SK-N-SH (cell line): Measurements from ENCODE around the gene LRRC38. TPM values are rescaled to one million over a fixed set of nuclear protein-coding genes. Genes with fewer than 3 reads are reported as not detected.

Experiments used
- CTCF ChIA-PET: fragments of 300-600, 350-600 bp; formaldehyde crosslinking; extraction: SDS; loops from one replicate; lab custom pipeline; 2021; lab: Yijun Ruan, JAX
- POLR2A ChIA-PET: fragments of 350-600 bp; sonication (Branson Sonifier 250); formaldehyde crosslinking; extraction: SDS; loops from one replicate; lab custom pipeline; 2020; ENCODE audit warnings: antibody characterized with exemption, inconsistent platforms; lab: Yijun Ruan, JAX
- DNase-seq: peaks from one replicate; pipeline ENCODE4 v3.0.0; 2012
- H2AFZ ChIP-seq: fragments of 200-600 bp; sonication (generic); 2 replicates; pipeline ENCODE4 v1.8.1; 2016; ENCODE audit warnings: antibody characterized with exemption, mild to moderate bottlenecking, low read depth
- H3F3A ChIP-seq: fragments of 200-600 bp; sonication (generic); replicated peaks from 2 replicates; pipeline ENCODE3; 2016; ENCODE audit warnings: antibody characterized with exemption, mild to moderate bottlenecking; ENCODE audit not compliant: insufficient read depth
- H3K27ac ChIP-seq, 2 experiments: fragments of 200-500 bp in 1 of 2; fragments of 200-600 bp in 1 of 2; sonication (Bioruptor generic) in 1 of 2; sonication (generic), shearing (Covaris generic) in 1 of 2; 2 replicates each; pipeline versions ENCODE4 v1.5.1 to v1.6.1; 2014 to 2016; ENCODE audit warnings: low read depth in 2 of 2, inconsistent platforms in 1 of 2, low read length in 1 of 2, mild to moderate bottlenecking in 1 of 2, mixed read lengths in 1 of 2
- H3K27me3 ChIP-seq: fragments of 200-600 bp; sonication (generic), shearing (Covaris generic); 2 replicates; pipeline ENCODE4 v1.6.1; 2016; ENCODE audit warnings: mixed run types; ENCODE audit not compliant: insufficient read depth
- H3K36me3 ChIP-seq, 2 experiments: fragments of 200-500 bp in 1 of 2; fragments of 200-600 bp in 1 of 2; sonication (Bioruptor generic) in 1 of 2; sonication (generic) in 1 of 2; replicated peaks in 1 of 2; 2 replicates each; pipeline versions ENCODE3 to v1.5.1; 2014 to 2016; ENCODE audit warnings: low read length in 1 of 2, mild to moderate bottlenecking in 1 of 2; ENCODE audit not compliant: insufficient read depth in 2 of 2, control insufficient read depth in 1 of 2
- H3K4me1 ChIP-seq, 2 experiments: fragments of 200-500 bp in 1 of 2; fragments of 200-600 bp in 1 of 2; sonication (Bioruptor generic) in 1 of 2; sonication (generic), shearing (Covaris generic) in 1 of 2; 2 replicates each; pipeline versions ENCODE4 v1.5.1 to v1.6.1; 2014 to 2016; ENCODE audit warnings: low read depth in 1 of 2, low read length in 1 of 2, mixed run types in 1 of 2; ENCODE audit not compliant: insufficient read depth in 2 of 2, control insufficient read depth in 1 of 2
- H3K4me2 ChIP-seq: fragments of 200-600 bp; sonication (generic), shearing (Covaris generic); 2 replicates; pipeline ENCODE4 v1.6.1; 2017; ENCODE audit warnings: mixed run types
- H3K4me3 ChIP-seq, 2 experiments: fragments of 200-500 bp in 1 of 2; fragments of 200-600 bp in 1 of 2; sonication (Bioruptor generic) in 1 of 2; sonication (generic), shearing (Covaris generic) in 1 of 2; 2 replicates each; pipeline versions ENCODE4 v1.5.1 to v1.8.1; 2014 to 2016; ENCODE audit warnings: low read depth in 2 of 2, inconsistent platforms in 1 of 2, low read length in 1 of 2, mild to moderate bottlenecking in 1 of 2, mixed read lengths in 1 of 2, moderate library complexity in 1 of 2
- H3K79me2 ChIP-seq: fragments of 200-600 bp; sonication (generic); 2 replicates; pipeline ENCODE4 v1.8.1; 2017; ENCODE audit warnings: mild to moderate bottlenecking; ENCODE audit not compliant: insufficient read depth
- H3K9ac ChIP-seq: fragments of 200-600 bp; sonication (generic); 2 replicates; pipeline ENCODE4 v1.6.1; 2017; ENCODE audit warnings: mixed run types
- H3K9me2 ChIP-seq: fragments of 200-600 bp; sonication (generic); 2 replicates; pipeline ENCODE4 v1.6.1; 2017; ENCODE audit warnings: mixed run types
- H3K9me3 ChIP-seq: fragments of 200-600 bp; sonication (generic); 2 replicates; pipeline ENCODE4 v1.6.1; 2017; ENCODE audit warnings: mixed run types, mild to moderate bottlenecking, moderate library complexity
- H4K20me1 ChIP-seq: fragments of 200-600 bp; sonication (generic); 2 replicates; pipeline ENCODE4 v1.6.1; 2017; ENCODE audit warnings: mild to moderate bottlenecking, mixed run types; ENCODE audit not compliant: insufficient read depth
- CHD2 ChIP-seq: fragments of 150-350 bp; IDR thresholded peaks from 2 replicates; pipeline ENCODE4 v1.6.1; 2018; ENCODE audit warnings: low read length; ENCODE audit not compliant: partially characterized antibody
- ELF1 ChIP-seq: IDR thresholded peaks from 2 replicates; pipeline ENCODE4 v1.4.0; 2012
- EZH2phosphoT487 ChIP-seq: fragments of 200-600 bp; sonication (generic); IDR thresholded peaks from 2 replicates; pipeline ENCODE4 v1.6.1; 2017; ENCODE audit warnings: low read depth, mixed run types, mild to moderate bottlenecking, antibody characterized with exemption, moderate library complexity, borderline replicate concordance
- GABPA ChIP-seq: IDR thresholded peaks from 2 replicates; pipeline ENCODE4 v1.4.0; 2012; ENCODE audit warnings: low read depth, mild to moderate bottlenecking
- JUND ChIP-seq: IDR thresholded peaks from 2 replicates; pipeline ENCODE4 v1.4.0; 2012
- MEF2A ChIP-seq: IDR thresholded peaks from 2 replicates; pipeline ENCODE4 v1.4.0; 2012; ENCODE audit warnings: low read depth, borderline replicate concordance
- MXI1 ChIP-seq: IDR thresholded peaks from 2 replicates; pipeline ENCODE4 v1.6.1; 2012; ENCODE audit warnings: mild to moderate bottlenecking, low read depth, low read length, improper control_type of control experiment
- PBX3 ChIP-seq: IDR thresholded peaks from 2 replicates; pipeline ENCODE4; 2012
- RAD21 ChIP-seq: IDR thresholded peaks from 2 replicates; pipeline ENCODE4 v1.6.1; 2012; ENCODE audit warnings: mild to moderate bottlenecking, low read length
- RXRA ChIP-seq: IDR thresholded peaks from 2 replicates; pipeline ENCODE4 v1.4.0; 2012; ENCODE audit warnings: low read depth, mild to moderate bottlenecking, borderline replicate concordance
- SIN3A ChIP-seq: IDR thresholded peaks from 2 replicates; pipeline ENCODE4 v1.6.1; 2012; ENCODE audit warnings: low read depth, mild to moderate bottlenecking, low read length, moderate library complexity, borderline replicate concordance
- SMC3 ChIP-seq: IDR thresholded peaks from 2 replicates; pipeline ENCODE4 v1.6.1; 2012; ENCODE audit warnings: low read depth, low read length, improper control_type of control experiment
- WGBS: methylation state at CpG from one replicate; pipeline ENCODE4 v1.1.6; 2017; ENCODE audit warnings: low lambda C conversion rate; 5-methylcytosine and 5-hydroxymethylcytosine counted together
- polyA plus RNA-seq, 3 experiments: library from polyadenylated mRNA; depleted of rRNA; stranded (reverse); fragments of >200 nt; gene quantifications; 2 replicates each; pipeline ENCODE4 v1.2.3, GENCODE V29; 2012
- TF ChIP-seq, protein P1 (sequence below): IDR thresholded peaks from 2 replicates; pipeline ENCODE4 v1.6.1; 2012; ENCODE audit warnings: mild to moderate bottlenecking, low read depth, low read length, moderate library complexity
- TF ChIP-seq, protein P2 (sequence below): fragments of 150-350 bp; IDR thresholded peaks from 2 replicates; pipeline ENCODE4 v1.6.1; 2017; ENCODE audit warnings: antibody characterized with exemption, low read length, low read depth, borderline replicate concordance
- TF ChIP-seq, protein P3 (sequence below): IDR thresholded peaks from 2 replicates; pipeline ENCODE4 v1.4.0; 2012; ENCODE audit warnings: low read depth
- TF ChIP-seq, protein P4 (sequence below): fragments of 150-350 bp; IDR thresholded peaks from 2 replicates; pipeline ENCODE4 v1.6.1; 2016; ENCODE audit warnings: mild to moderate bottlenecking, low read depth, low read length
- TF ChIP-seq, protein P5 (sequence below): IDR thresholded peaks from 2 replicates; pipeline ENCODE4 v1.4.0; 2012; ENCODE audit warnings: low read depth, borderline replicate concordance

Gene LRRC38
- polyA plus RNA-seq, 1 of the 3 experiments (the other 2 are of a cell fraction) = 0.02 TPM

DNA sequence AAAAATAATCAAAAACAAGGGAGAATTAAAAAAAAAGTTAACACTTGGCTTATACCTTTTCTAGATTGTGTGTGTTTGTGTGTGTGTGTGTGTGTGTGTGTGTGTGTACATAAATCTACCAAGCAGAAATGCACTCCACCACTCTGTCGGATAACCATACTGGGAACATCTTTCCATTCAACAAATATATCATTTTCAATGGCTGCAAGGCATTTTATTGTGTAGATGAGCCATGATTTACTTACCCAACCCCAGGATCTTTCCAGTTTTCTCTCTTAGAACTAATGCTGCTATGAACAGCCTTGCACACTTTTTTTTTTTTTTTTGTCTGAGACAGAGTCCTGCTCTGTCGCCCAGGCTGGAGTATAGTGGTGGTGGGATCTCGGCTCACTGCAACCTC lies 25.8 kb downstream of the LRRC38 start:
- H3K27ac ChIP-seq = no peak overlapping the region
- TF ChIP-seq, protein P1, sequence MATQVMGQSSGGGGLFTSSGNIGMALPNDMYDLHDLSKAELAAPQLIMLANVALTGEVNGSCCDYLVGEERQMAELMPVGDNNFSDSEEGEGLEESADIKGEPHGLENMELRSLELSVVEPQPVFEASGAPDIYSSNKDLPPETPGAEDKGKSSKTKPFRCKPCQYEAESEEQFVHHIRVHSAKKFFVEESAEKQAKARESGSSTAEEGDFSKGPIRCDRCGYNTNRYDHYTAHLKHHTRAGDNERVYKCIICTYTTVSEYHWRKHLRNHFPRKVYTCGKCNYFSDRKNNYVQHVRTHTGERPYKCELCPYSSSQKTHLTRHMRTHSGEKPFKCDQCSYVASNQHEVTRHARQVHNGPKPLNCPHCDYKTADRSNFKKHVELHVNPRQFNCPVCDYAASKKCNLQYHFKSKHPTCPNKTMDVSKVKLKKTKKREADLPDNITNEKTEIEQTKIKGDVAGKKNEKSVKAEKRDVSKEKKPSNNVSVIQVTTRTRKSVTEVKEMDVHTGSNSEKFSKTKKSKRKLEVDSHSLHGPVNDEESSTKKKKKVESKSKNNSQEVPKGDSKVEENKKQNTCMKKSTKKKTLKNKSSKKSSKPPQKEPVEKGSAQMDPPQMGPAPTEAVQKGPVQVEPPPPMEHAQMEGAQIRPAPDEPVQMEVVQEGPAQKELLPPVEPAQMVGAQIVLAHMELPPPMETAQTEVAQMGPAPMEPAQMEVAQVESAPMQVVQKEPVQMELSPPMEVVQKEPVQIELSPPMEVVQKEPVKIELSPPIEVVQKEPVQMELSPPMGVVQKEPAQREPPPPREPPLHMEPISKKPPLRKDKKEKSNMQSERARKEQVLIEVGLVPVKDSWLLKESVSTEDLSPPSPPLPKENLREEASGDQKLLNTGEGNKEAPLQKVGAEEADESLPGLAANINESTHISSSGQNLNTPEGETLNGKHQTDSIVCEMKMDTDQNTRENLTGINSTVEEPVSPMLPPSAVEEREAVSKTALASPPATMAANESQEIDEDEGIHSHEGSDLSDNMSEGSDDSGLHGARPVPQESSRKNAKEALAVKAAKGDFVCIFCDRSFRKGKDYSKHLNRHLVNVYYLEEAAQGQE = no peak
- TF ChIP-seq, protein P2, sequence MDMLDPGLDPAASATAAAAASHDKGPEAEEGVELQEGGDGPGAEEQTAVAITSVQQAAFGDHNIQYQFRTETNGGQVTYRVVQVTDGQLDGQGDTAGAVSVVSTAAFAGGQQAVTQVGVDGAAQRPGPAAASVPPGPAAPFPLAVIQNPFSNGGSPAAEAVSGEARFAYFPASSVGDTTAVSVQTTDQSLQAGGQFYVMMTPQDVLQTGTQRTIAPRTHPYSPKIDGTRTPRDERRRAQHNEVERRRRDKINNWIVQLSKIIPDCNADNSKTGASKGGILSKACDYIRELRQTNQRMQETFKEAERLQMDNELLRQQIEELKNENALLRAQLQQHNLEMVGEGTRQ = no peak
- TF ChIP-seq SIN3A (no peak), CHD2 (no peak), GABPA (no peak), JUND (no peak), EZH2phosphoT487 (no peak), MXI1 (no peak), MEF2A (no peak), RAD21 (no peak), ELF1 (no peak), RXRA (no peak), SMC3 (no peak), PBX3 (no peak)
- TF ChIP-seq, protein P3, sequence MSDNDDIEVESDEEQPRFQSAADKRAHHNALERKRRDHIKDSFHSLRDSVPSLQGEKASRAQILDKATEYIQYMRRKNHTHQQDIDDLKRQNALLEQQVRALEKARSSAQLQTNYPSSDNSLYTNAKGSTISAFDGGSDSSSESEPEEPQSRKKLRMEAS = no peak
- TF ChIP-seq, protein P4, sequence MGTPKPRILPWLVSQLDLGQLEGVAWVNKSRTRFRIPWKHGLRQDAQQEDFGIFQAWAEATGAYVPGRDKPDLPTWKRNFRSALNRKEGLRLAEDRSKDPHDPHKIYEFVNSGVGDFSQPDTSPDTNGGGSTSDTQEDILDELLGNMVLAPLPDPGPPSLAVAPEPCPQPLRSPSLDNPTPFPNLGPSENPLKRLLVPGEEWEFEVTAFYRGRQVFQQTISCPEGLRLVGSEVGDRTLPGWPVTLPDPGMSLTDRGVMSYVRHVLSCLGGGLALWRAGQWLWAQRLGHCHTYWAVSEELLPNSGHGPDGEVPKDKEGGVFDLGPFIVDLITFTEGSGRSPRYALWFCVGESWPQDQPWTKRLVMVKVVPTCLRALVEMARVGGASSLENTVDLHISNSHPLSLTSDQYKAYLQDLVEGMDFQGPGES = no peak
- TF ChIP-seq, protein P5, sequence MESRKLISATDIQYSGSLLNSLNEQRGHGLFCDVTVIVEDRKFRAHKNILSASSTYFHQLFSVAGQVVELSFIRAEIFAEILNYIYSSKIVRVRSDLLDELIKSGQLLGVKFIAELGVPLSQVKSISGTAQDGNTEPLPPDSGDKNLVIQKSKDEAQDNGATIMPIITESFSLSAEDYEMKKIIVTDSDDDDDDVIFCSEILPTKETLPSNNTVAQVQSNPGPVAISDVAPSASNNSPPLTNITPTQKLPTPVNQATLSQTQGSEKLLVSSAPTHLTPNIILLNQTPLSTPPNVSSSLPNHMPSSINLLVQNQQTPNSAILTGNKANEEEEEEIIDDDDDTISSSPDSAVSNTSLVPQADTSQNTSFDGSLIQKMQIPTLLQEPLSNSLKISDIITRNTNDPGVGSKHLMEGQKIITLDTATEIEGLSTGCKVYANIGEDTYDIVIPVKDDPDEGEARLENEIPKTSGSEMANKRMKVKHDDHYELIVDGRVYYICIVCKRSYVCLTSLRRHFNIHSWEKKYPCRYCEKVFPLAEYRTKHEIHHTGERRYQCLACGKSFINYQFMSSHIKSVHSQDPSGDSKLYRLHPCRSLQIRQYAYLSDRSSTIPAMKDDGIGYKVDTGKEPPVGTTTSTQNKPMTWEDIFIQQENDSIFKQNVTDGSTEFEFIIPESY = no peak
- TF ChIP-seq, all 33 proteins: peak for 0

More for the DNA sequence above, 25.8 kb downstream of the LRRC38 start:
- H3K9ac ChIP-seq = no peak overlapping the region
- H3K27me3 ChIP-seq = peaks cover 29% of the 10 kb centered on the region; the same call in 1 of the 2 replicates
- H3F3A ChIP-seq = no peaks in the 10 kb centered on the region
- H3K4me3 ChIP-seq = no peak overlapping the region
- no peak overlapping the region for H2AFZ ChIP-seq
- no peaks in the 10 kb centered on the region for H3K4me1 ChIP-seq
- DNase-seq = no peak
- H4K20me1 ChIP-seq = no peaks in the 10 kb centered on the region
- no peaks in the 10 kb centered on the region for H3K36me3 ChIP-seq
- CTCF ChIA-PET = no interaction called here
- POLR2A ChIA-PET = no interaction called here
- no peaks in the 10 kb centered on the region for H3K9me2 ChIP-seq
- WGBS = 9% methylated on average over 3 of the region's 3 CpGs
- no peaks in the 10 kb centered on the region for H3K9me3 ChIP-seq
- H3K4me2 ChIP-seq = no peak overlapping the region
- H3K79me2 ChIP-seq = no peaks in the 10 kb centered on the region
